ENCODE results near the gene AIM2. TPM values are rescaled to one million over a fixed set of nuclear protein-coding genes. Genes with fewer than 3 reads are reported as not detected.
"Not testable (repeated sequence)": the region's sequence is repeated elsewhere in the genome, so short reads cannot be mapped to it uniquely, and the experiment has no call there.

AIM2 gene
- total RNA-seq, 8 experiments from 2014 or later = 2.2 to 4.1 (median 2.8) TPM; not detected in 3

DNA sequence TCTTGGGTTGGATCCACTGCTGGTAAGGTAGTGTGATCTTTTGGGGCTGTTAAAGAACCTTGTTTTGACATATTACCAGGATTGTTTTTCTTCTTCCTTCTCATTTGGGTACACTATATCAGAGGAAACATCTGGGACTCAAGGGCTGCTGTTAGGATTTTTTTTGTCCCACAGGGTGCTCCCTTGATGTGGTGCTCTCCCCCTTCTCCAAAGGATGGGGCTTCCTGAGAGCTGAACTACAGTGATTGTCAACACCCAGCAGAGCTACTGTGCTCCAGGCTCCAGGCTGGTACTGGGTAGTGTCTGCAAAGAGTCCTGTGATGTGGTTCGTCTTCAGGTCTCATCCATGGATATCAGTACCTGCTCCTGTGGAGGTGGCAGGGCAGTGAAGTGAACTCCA, 46.3 kb downstream of the AIM2 start:
- no peak overlapping the region for H3K27ac ChIP-seq
- no peaks in the 10 kb centered on the region for H3K4me1 ChIP-seq (replicated peaks in 1 of 2)
- in situ Hi-C loops (cut with MboI; ENCODE audit: low pct_unique_long_range_greater_than_20kb in 2 of 9, low sequenced_read_pairs in 9 of 9, unreplicated experiment in 9 of 9) = no loop called here
- no peak for ATAC-seq (replicated peaks in 6 of 8)
- WGBS, 10 experiments = 86 to 100% (median 90%) methylated on average over 1 of the region's 1 CpG; no CpG with 5 or more reads in 7 of the 10 experiments
- H3K4me3 ChIP-seq = no peak overlapping the region

DNA sequence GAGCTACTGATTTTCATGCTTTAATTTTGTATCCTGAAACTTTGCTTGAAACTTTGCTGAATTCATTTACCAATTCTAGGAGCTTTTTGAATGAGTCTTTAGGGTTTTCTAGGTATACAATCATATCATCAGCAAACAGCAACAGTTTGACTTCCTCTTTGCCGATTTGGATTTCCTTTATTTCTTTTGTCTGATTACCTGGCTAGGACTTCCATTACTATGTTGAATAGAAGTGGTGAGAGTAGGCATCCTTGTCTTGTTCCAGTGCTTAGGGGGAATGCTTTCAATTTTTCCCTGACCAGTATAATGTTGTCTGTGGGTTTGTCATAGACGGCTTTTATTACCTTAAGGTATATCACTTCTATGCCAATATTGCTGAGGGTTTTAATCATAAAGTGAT, 49.7 kb downstream of the AIM2 start:
- in situ Hi-C loops (cut with MboI; ENCODE audit: low pct_unique_long_range_greater_than_20kb in 2 of 9, low sequenced_read_pairs in 9 of 9, unreplicated experiment in 9 of 9) = not testable (repeated sequence)

DNA sequence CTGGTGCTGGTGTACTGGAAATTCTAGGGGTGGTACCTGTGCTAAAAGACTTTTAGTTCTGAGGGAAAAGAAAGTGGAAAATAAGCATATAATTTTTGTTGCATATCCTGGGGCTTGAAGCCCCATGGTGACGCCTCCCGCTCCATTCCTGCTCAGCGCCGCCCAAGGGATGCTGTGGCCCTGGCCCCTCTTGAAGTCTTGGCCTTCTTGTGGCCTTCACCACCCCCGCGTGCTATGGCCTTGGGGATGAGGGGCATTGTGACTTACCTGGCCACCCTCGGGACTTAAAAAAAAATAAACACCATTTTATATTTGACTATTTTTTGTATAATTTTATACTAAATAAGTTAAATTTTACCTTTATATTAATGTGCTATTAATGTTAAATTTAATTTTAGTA, 51.5 kb downstream of the AIM2 start:
- no peak overlapping the region for H3K4me3 ChIP-seq
- ATAC-seq (replicated peaks in 6 of 8) = no peak
- in situ Hi-C loops (cut with MboI; ENCODE audit: low pct_unique_long_range_greater_than_20kb in 2 of 9, low sequenced_read_pairs in 9 of 9, unreplicated experiment in 9 of 9) = no loop called here
- no peak overlapping the region for H3K27ac ChIP-seq
- no peaks in the 10 kb centered on the region for H3K4me1 ChIP-seq (replicated peaks in 1 of 2)
- WGBS, 10 experiments = 82 to 100% (median 95%) methylated on average over 1 to 7 of the region's 7 CpGs; no CpG with 5 or more reads in 2 of the 10 experiments

More for the DNA sequence above, 49.7 kb downstream of the AIM2 start:
- WGBS, 10 experiments = 86 to 100% (median 100%) methylated on average over 1 to 2 of the region's 2 CpGs; no CpG with 5 or more reads in 2 of the 10 experiments
- H3K4me3 ChIP-seq; ATAC-seq (replicated peaks in 6 of 8); H3K4me1 ChIP-seq (replicated peaks in 1 of 2); H3K27ac ChIP-seq: not testable (repeated sequence)

DNA sequence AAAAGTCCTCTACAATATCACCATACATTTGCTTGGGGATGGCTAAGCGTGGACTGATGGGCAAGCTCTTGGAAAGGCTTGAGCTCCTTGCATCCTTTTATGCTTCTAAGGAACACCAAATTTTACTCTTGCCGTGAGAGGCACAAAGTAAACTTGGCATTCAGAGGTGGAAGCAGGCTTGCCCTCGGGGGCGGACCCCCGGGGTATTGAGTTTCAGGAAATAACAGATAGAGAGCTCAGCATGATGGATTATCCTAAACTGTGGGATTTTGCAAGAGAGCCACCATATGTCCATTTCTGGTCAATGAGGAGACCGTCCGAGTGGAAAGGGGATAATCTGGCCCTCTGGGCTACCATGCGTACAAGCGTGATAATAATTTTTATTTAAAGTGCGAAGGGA, 52.8 kb downstream of the AIM2 start:
- Histone ChIP-seq H3K4me1 (replicated peaks in 1 of 2) (no peaks in the 10 kb centered on the region), H3K4me3 (no peak overlapping the region), H3K27ac (no peak overlapping the region)
- 75 to 100% (median 90%) methylated on average over 3 to 10 of the region's 10 CpGs for WGBS, 10 experiments
- ATAC-seq (replicated peaks in 6 of 8) = no peak
- in situ Hi-C loops (cut with MboI; ENCODE audit: low pct_unique_long_range_greater_than_20kb in 2 of 9, low sequenced_read_pairs in 9 of 9, unreplicated experiment in 9 of 9) = no loop called here

DNA sequence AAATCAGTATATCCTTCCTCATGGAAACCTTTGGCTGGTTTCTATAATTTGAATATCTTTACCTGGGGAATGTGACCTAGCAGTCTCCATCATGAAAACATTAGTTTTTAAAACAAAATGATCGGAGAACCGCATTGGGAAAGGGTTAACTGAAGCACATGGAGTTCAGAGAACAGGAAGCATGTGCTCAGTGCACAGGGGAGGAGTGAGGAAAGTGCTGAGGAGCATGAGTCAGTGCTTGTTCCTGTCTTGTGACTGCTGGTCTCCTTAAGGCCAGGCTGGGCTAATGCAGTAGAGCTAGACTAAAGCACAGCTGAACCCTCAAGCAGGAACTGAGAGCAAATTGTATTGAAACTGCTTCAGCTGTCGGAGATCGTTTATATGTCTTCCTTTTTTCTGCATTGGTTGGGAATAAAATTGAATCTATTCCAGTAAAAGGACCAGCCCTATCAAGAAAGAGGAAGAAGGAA, 61.1 kb downstream of the AIM2 start:
- H3K4me3 ChIP-seq = no peak overlapping the region
- peaks cover 6% of the 10 kb centered on the region in 2 donors for H3K4me1 ChIP-seq (replicated peaks in 1 of 2)
- in situ Hi-C loops (cut with MboI; ENCODE audit: low pct_unique_long_range_greater_than_20kb in 2 of 9, low sequenced_read_pairs in 9 of 9, unreplicated experiment in 9 of 9) = loop anchor here in 1 of 9 experiments (10.0 kb wide), 1 partner anchor 59 kb away; the partner anchor contains the start of gene AIM2
- ATAC-seq (replicated peaks in 6 of 8) = peak; percentile 42 to 92 (median 74)
- 21 to 100% (median 90%) methylated on average over 1 to 4 of the region's 4 CpGs; no CpG with 5 or more reads in 2 of the 10 experiments for WGBS, 10 experiments
- no peak overlapping the region for H3K27ac ChIP-seq

DNA sequence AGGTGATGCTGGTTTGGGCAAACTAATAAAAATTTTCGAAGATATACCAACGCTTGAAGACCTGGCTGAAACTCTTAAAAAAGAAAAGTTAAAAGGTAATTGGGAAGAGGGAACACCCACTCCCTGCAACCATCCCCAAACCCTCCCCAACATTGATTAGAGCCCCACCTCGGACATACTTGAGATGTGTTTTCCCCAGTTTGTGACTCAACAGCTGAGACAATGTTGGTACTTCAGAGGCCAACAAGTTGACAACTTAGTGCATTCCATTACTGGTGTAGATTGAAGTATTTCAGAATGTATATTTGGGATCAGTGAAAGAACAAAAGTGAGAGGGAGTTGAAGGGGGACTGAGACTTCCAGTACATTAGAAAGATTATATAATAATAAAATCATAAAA, 61.7 kb downstream of the AIM2 start:
- H3K27ac ChIP-seq = no peak overlapping the region
- WGBS, 10 experiments = 60 to 100% (median 86%) methylated on average over 1 to 3 of the region's 3 CpGs
- in situ Hi-C loops (cut with MboI; ENCODE audit: low pct_unique_long_range_greater_than_20kb in 2 of 9, low sequenced_read_pairs in 9 of 9, unreplicated experiment in 9 of 9) = loop anchor here in 1 of 9 experiments (10.0 kb wide), 1 partner anchor 60 kb away; the partner anchor contains the start of gene AIM2
- no peak overlapping the region for H3K4me3 ChIP-seq
- ATAC-seq (replicated peaks in 6 of 8) = no peak
- peaks cover 6 to 8% of the 10 kb centered on the region in 2 donors for H3K4me1 ChIP-seq (replicated peaks in 1 of 2)

DNA sequence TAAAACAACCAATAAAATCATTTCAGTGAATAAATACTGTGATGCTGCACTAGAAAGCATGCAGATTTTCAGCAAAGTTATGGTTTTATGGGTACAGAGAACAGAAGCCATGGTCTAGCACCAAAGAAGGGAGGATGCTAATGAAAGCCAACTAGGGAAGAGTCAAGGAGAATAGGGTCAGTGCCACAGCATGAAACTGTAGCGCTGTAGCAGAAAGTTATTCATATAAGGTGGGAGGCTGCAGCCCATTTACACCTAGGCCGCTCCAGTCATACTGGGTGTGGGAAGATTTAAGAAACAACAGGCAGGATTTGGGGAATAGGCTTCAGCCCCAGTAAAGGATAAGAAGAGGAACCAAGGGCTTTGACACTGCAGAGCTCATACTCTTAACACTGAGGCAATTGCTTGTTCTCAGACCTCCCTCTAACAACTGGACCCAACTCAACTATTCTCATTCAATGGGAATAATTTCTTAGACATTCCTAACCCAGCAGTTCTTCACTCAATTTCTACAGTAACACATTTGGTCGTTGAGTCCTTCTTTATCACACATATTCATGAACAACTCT, 62.5 kb downstream of the AIM2 start:
- in situ Hi-C loops (cut with MboI; ENCODE audit: low pct_unique_long_range_greater_than_20kb in 2 of 9, low sequenced_read_pairs in 9 of 9, unreplicated experiment in 9 of 9) = loop anchor here in 1 of 9 experiments (10.0 kb wide), 1 partner anchor 61 kb away; the partner anchor contains the start of gene AIM2

DNA sequence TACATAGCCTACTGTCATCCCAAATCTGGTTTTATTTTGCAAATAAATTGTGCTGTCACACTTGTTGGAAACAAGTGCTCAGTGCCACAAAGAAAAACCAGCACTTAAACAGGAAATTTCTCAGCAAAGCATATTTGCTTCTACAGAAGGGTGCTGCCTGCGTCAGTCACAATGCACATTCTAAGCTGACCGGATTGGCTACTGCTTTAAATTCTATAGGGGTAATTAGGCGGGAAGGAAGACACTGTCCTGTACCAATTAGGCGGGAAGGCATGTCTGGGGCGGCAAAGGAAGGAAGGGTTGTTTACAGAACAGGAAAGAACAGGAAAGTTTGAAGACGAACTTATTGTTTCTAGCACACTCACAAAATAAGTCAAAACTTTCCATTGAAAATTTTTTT, 64.1 kb downstream of the AIM2 start:
- ATAC-seq (replicated peaks in 6 of 8) = peak in 6 of 8 experiments; percentile 3 to 78 (median 59)
- H3K4me3 ChIP-seq = peak overlapping the region in 1 of 5 donors; percentile 4
- H3K4me1 ChIP-seq (replicated peaks in 1 of 2) = peaks cover 9 to 10% of the 10 kb centered on the region in 2 donors
- H3K27ac ChIP-seq = no peak overlapping the region
- WGBS, 10 experiments = 0 to 65% (median 31%) methylated on average over 1 to 6 of the region's 6 CpGs
- in situ Hi-C loops (cut with MboI; ENCODE audit: low pct_unique_long_range_greater_than_20kb in 2 of 9, low sequenced_read_pairs in 9 of 9, unreplicated experiment in 9 of 9) = loop anchor here in 1 of 9 experiments (10.0 kb wide), 1 partner anchor 62 kb away; the partner anchor contains the start of gene AIM2

More for the DNA sequence above, 62.5 kb downstream of the AIM2 start:
- Histone ChIP-seq H3K4me1 (replicated peaks in 1 of 2) (peaks cover 9% of the 10 kb centered on the region in 2 donors), H3K4me3 (no peak overlapping the region), H3K27ac (no peak overlapping the region)
- no peak for ATAC-seq (replicated peaks in 6 of 8)
- WGBS, 10 experiments = 80 to 100% (median 87%) methylated on average over 1 to 3 of the region's 3 CpGs; no CpG with 5 or more reads in 1 of the 10 experiments

Other genes starting within 250 kb of the AIM2 start
- under 1 TPM in 1 of 8 experiments, not detected in 7; 0.22 TPM for gene MNDA, start 245.4 kb downstream of the AIM2 start, total RNA-seq
- 1 to 10 TPM in 1 of 8 experiments, under 1 TPM in 3, not detected in 4; 0.40 to 3.5 (median 0.64) TPM for gene PYHIN1, start 145.2 kb downstream of the AIM2 start, total RNA-seq
- 100 to 1,000 TPM in 3 of 8 experiments, 10 to 100 TPM in 5; 16.1 to 179 (median 40.5) TPM for gene IFI16, start 66.9 kb downstream of the AIM2 start, total RNA-seq
- gene CADM3, start 94.8 kb upstream of the AIM2 start, total RNA-seq = 100 to 1,000 TPM in 5 of 8 experiments, 1 to 10 TPM in 1, under 1 TPM in 2; 0.14 to 221 (median 110) TPM
- 10 to 100 TPM in 1 of 8 experiments, 1 to 10 TPM in 4, under 1 TPM in 1, not detected in 2; 0.52 to 12.0 (median 4.1) TPM for gene ACKR1, start 128.1 kb upstream of the AIM2 start, total RNA-seq
- gene FCER1A, start 225.6 kb upstream of the AIM2 start, total RNA-seq = not detected